AG04449 (cell line): ENCODE data around the gene TP53AIP1.

Experiments
- CTCF ChIA-PET: fragments of 350-600 bp; formaldehyde crosslinking; extraction: SDS; loops from one replicate; lab custom pipeline; 2021; ENCODE audit warnings: antibody characterized with exemption; lab: Yijun Ruan, JAX
- POLR2A ChIA-PET: fragments of 400-600, 350-600 bp; formaldehyde crosslinking; extraction: SDS; loops from one replicate; lab custom pipeline; 2020; ENCODE audit warnings: antibody characterized with exemption, inconsistent platforms; lab: Yijun Ruan, JAX
- DNase-seq: peaks from one replicate; pipeline ENCODE4 v3.0.0-alpha.2; 2010; ENCODE audit warnings: low read depth, low spot score
- H3K4me3 ChIP-seq: 2 replicates; pipeline ENCODE4 v1.5.1; 2011; ENCODE audit warnings: low read depth, mild to moderate bottlenecking, control low read depth, low read length
- TF ChIP-seq, protein P1 (sequence below): IDR thresholded peaks from one replicate; pipeline ENCODE4 v1.5.1; 2011; ENCODE audit warnings: mild to moderate bottlenecking, moderate library complexity, low read length, control low read depth, inconsistent platforms; ENCODE audit not compliant: insufficient read depth; ENCODE audit errors: missing control alignments

TP53AIP1 gene

DNA sequence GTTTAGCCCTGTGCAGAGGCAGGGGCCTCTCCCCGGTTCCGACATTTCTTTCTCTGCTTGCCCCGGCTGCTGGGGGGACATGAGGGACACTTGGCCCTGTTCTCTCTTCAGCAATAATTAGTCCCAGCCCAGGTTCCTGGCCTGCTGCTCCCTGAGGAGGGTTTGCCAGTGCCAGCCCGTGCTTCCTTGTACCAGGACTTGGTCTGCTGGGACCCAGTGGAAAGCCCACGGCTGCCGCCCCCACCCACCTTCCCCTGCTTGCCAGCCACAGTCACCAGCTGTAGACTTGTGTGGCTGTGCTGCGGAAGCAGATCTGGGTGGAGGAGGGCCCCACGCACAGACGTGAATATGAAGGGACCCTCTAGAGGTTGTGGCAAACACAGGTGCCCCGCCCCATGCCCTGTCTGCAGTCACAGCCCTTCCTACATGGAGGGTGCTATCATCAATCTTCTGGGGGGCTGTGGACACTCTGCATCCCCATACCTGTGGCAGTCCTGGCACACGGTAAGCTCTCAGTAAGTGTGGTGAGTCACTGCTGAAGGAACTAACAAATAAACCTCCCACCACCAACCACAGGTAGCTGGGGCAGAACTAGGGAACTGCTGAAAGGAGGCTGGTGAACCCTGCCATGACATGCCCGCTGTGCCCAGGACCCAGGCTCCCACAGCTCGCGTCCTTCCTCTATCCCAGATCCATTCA lies 949 bp downstream of the TP53AIP1 start:
- CTCF ChIA-PET = interaction anchor here (0.9 to 12.5 kb wide), 5 partner anchors 16 to 57 kb away, joined by 3 to 89 read pairs (median 16); no protein-coding TSS in a partner anchor
- TF ChIP-seq, protein P1, sequence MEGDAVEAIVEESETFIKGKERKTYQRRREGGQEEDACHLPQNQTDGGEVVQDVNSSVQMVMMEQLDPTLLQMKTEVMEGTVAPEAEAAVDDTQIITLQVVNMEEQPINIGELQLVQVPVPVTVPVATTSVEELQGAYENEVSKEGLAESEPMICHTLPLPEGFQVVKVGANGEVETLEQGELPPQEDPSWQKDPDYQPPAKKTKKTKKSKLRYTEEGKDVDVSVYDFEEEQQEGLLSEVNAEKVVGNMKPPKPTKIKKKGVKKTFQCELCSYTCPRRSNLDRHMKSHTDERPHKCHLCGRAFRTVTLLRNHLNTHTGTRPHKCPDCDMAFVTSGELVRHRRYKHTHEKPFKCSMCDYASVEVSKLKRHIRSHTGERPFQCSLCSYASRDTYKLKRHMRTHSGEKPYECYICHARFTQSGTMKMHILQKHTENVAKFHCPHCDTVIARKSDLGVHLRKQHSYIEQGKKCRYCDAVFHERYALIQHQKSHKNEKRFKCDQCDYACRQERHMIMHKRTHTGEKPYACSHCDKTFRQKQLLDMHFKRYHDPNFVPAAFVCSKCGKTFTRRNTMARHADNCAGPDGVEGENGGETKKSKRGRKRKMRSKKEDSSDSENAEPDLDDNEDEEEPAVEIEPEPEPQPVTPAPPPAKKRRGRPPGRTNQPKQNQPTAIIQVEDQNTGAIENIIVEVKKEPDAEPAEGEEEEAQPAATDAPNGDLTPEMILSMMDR = no peak
- POLR2A ChIA-PET = no interaction called here

GRCh38 chr11:128941110-128941509 lies 1.6 kb downstream of the TP53AIP1 start:
- H3K4me3 ChIP-seq = no peak overlapping the region

More for the DNA sequence above, 949 bp downstream of the TP53AIP1 start:
- no peak overlapping the region for H3K4me3 ChIP-seq
- no peak for DNase-seq

DNA sequence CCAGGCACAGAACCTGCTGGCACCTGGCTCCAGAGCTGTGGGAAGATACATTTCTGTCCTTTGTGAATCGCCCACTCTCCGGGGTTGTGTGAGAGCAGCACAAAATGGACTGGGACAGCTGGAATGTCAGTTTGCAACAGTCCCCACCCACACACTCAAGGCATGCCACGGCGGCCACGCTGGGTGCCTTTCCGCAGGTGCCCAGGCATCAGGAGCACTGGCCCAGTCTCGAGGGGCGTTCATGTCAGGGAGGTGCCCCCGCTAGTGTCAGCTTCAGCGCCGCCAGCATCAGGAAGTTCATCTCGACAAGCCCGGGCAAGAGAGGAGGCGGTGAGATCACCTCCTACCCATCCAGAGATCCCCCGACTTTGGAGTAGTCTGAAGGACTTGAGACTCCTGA lies 2.1 kb downstream of the TP53AIP1 start:
- ChIA-PET CTCF (interaction anchor here (0.9 to 12.5 kb wide), 5 partner anchors 9 to 55 kb away, joined by 3 to 89 read pairs (median 6); no protein-coding TSS in a partner anchor), POLR2A (no interaction called here)
- no peak for DNase-seq
- TF ChIP-seq, protein P1 = no peak
- no peak overlapping the region for H3K4me3 ChIP-seq

More at GRCh38 chr11:128941110-128941509, 1.6 kb downstream of the TP53AIP1 start:
- TF ChIP-seq, protein P1 = no peak
- ChIA-PET POLR2A (no interaction called here), CTCF (interaction anchor here (0.9 to 12.5 kb wide), 5 partner anchors 8 to 56 kb away, joined by 3 to 89 read pairs (median 6); no protein-coding TSS in a partner anchor)
- no peak for DNase-seq

DNA sequence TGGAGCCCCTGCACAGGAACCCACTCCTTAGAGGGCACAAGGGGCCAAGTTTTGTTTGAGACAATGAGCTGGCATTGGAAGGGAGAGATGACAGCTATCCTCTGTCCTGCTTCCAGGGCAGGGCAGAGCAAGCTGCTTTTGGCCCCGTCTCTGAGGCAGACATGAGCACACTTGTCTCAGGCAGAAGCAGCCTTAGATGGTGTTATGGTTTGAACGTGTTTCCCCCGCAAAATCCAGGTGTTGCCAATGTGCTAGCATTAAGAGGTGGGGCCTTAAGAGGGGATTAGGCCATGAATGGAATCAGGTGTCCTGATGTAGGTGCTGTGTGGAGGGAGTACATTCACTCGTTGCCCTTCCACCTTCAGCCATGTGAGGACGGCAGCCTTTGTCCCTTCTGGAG lies 2.5 kb downstream of the TP53AIP1 start:
- CTCF ChIA-PET = interaction anchor here (0.9 to 12.5 kb wide), 4 partner anchors 9 to 55 kb away, joined by 3 to 89 read pairs (median 12); no protein-coding TSS in a partner anchor
- H3K4me3 ChIP-seq = no peak overlapping the region
- TF ChIP-seq, protein P1 = no peak
- DNase-seq = no peak
- POLR2A ChIA-PET = no interaction called here

GRCh38 chr11:128939591-128939990 lies 3.1 kb downstream of the TP53AIP1 start:
- TF ChIP-seq, protein P1 = no peak
- CTCF ChIA-PET = interaction anchor here (0.9 to 12.5 kb wide), 3 partner anchors 19 to 54 kb away, joined by 3 to 89 read pairs (median 18); no protein-coding TSS in a partner anchor
- POLR2A ChIA-PET = no interaction called here
- H3K4me3 ChIP-seq = no peak overlapping the region
- DNase-seq = no peak
